WI38 (cell line): ENCODE results near the gene GUSB.

Experiments used
- H3K4me3 ChIP-seq: 2 replicates; pipeline ENCODE4 v1.5.1; 2011; ENCODE audit warnings: low read depth, mild to moderate bottlenecking, control low read depth, low read length
- CTCF ChIP-seq: IDR thresholded peaks from 2 replicates; pipeline ENCODE4 v1.5.1; 2012; ENCODE audit warnings: low read depth, mild to moderate bottlenecking, control low read depth, low read length

The GUSB gene

GRCh38 chr7:65931685-65932084 is 50.3 kb downstream of the GUSB start:
- TF ChIP-seq CTCF, result no peak
- no peak overlapping the region for H3K4me3 ChIP-seq

DNA sequence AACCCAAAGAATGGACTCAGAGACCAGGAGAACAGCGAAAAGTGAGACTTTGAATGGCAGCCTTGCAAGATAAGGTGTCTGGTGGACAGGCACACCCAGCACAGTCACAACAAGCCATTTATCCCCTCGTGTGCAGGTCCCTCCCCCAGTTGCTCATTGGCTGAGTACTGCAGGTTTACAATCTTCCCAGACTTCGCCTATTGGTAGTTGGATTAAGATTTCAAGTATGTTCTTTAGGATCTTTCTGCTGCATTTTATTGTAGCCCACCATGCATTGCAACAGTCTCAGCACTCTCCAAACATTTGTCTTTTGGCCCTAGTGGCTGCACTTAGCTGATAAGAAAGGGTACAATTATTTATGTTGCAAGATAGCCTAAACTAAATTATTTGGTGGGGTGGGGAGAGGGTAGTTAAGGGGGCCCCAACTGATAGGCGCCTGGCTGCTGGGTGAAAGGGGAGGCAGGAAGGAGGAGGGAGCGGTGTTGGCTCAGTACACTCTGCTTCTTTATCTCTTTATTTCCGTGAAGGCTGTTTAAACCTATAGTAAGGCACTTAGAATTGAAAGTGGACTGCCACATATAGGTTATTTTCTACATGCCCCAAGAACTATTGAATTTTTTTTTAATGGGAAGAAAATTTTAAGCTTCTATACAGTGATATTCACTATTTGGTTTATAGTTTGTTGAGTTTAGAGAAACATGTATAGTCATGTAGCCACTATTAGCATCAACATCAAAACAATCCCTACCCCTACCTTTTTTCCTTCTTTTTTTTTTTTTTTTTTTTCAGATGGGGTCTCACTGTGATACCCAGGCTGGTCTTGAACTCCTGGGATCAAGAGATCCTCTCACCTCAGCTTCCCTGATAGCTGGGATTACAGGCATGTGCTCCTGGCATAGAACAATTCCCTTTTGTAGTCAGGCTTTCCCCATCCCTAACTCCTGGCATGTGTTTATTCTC is 54.2 kb downstream of the GUSB start:
- H3K4me3 ChIP-seq, result no peak overlapping the region
- TF ChIP-seq CTCF, result no peak

DNA sequence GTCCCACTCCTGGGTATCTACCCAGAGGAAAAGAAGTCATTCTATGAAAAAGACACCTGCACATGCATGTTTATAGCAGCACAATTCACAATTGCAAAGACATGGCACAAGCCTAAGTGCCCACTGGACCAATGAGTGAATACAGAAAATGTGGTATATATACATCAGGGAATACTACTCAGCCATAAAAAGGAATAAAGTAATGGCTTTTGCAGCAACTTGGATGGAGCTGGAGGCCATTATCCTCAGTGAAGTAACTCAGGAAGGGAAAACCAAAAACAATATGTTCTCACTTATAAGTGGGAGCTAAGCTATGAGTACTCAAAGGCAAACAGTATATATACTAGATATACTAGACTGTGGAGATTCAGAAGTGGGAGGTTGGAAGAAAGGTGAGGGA is 55.4 kb downstream of the GUSB start:
- no peak overlapping the region for H3K4me3 ChIP-seq
- TF ChIP-seq CTCF, result no peak

DNA sequence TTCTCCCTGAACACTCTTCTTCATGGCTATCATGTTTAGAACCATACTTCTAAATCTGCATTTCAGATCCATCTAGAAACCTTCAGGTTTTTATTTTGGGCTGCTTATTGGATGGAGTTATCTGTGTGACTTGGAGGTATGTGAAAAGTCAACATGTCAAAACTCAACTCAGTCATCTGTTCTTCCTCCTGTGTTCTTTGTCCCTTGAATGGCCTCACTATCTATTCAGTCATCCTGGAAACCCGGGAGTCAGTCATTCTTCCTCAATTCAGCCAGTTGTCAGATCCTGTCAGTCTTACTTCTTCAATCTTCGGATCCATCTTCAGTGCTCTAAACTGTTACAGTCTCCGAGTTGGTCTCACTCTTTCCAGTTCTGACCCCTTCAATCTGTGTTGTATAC is 57.0 kb downstream of the GUSB start:
- H3K4me3 ChIP-seq, result no peak overlapping the region
- TF ChIP-seq CTCF, result no peak

DNA sequence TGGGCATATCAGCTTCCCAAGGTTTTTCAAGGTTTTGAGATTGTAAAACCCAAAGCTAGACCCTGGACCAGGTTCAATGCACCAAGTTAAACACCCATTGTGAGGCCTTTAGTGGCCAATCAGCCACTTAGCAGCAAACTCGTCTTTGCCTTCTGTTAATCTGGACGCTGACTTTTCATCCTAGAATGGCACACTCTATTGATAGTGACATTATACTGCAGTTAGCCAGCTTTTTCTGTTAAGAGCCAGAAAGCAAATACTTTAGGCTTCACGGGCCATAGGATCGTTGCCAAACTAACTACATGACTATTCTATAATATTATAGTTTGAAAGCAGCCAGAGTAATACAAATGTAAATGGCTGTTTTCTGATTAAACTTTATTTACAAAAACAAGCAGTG is 57.8 kb downstream of the GUSB start:
- no peak for TF ChIP-seq CTCF

GRCh38 chr7:65923316-65923715 is 58.7 kb downstream of the GUSB start:
- no peak for TF ChIP-seq CTCF
- H3K4me3 ChIP-seq, result no peak overlapping the region

More for the DNA sequence above, 57.8 kb downstream of the GUSB start:
- no peak overlapping the region for H3K4me3 ChIP-seq

- TF ChIP-seq CTCF, result no peak
- no peak overlapping the region for H3K4me3 ChIP-seq
Measured at GRCh38 chr7:65915921-65916657, 65.9 kb downstream of the GUSB start.
